OCI-LY1 (cell line): Measurements from ENCODE around the gene DGCR8.

Source experiments
- EZH2 ChIP-seq: fragments of 200-600 bp; sonication (generic), shearing (Covaris generic); IDR thresholded peaks from 2 replicates; pipeline ENCODE4 v1.8.0; 2017; ENCODE audit warnings: borderline replicate concordance, mixed run types, mild to moderate bottlenecking, antibody characterized with exemption, low read length, moderate library complexity, mixed read lengths
- TF ChIP-seq, protein P1 (sequence below): fragments of 200-600 bp; sonication (generic), shearing (Covaris generic); IDR thresholded peaks from 2 replicates; pipeline ENCODE4 v1.5.1; 2017; ENCODE audit warnings: mild to moderate bottlenecking, antibody characterized with exemption, low read length, moderate library complexity, mixed read lengths

DNA sequence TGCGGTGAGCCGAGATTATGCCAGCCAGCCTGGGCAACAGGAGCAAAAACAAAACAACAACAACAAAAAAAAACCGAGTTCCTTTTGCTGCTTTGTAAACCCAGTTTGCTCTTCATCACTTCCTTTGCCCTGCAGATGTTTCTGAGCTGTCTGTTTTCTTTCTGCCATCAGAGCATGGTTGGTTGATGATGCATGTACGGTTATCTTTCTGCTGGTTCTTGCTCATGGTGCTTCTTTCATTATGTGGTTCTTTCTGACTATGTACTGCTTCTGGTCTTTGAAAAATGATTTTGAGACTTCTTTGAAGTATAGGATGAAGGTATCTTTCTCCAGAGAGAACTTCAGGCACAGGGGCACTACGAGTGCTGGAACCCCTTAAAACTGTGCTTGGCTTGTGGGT, 45.9 kb upstream of the DGCR8 start:
- TF ChIP-seq, protein P1, sequence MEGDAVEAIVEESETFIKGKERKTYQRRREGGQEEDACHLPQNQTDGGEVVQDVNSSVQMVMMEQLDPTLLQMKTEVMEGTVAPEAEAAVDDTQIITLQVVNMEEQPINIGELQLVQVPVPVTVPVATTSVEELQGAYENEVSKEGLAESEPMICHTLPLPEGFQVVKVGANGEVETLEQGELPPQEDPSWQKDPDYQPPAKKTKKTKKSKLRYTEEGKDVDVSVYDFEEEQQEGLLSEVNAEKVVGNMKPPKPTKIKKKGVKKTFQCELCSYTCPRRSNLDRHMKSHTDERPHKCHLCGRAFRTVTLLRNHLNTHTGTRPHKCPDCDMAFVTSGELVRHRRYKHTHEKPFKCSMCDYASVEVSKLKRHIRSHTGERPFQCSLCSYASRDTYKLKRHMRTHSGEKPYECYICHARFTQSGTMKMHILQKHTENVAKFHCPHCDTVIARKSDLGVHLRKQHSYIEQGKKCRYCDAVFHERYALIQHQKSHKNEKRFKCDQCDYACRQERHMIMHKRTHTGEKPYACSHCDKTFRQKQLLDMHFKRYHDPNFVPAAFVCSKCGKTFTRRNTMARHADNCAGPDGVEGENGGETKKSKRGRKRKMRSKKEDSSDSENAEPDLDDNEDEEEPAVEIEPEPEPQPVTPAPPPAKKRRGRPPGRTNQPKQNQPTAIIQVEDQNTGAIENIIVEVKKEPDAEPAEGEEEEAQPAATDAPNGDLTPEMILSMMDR: no peak
- no peak for TF ChIP-seq EZH2
